AG09309 (cell line): ENCODE results near the gene LYPD4.
A peak's percentile ranks its signal among the peaks of the same experiment; 100 is the strongest.

Experiments
- DNase-seq: peaks from one replicate; pipeline ENCODE4 v3.0.0-alpha.2; 2010; ENCODE audit warnings: low read depth
- H3K4me3 ChIP-seq: 2 replicates; pipeline ENCODE4 v1.5.1; 2011; ENCODE audit warnings: mild to moderate bottlenecking, low read depth, low read length, moderate library complexity; ENCODE audit not compliant: control insufficient read depth
- CTCF ChIP-seq: IDR thresholded peaks from 2 replicates; pipeline ENCODE4 v1.5.1; 2011; ENCODE audit warnings: mild to moderate bottlenecking, low read depth, low read length, inconsistent platforms; ENCODE audit not compliant: insufficient read depth, control insufficient read depth; ENCODE audit errors: missing control alignments

Gene LYPD4

GRCh38 chr19:41887711-41888382 is 43.4 kb upstream of the LYPD4 start:
- H3K4me3 ChIP-seq: no peak overlapping the region
- no peak for DNase-seq
- no peak for TF ChIP-seq CTCF

GRCh38 chr19:41886761-41887710 is 42.6 kb upstream of the LYPD4 start:
- no peak overlapping the region for H3K4me3 ChIP-seq
- TF ChIP-seq CTCF: no peak
- no peak for DNase-seq

DNA sequence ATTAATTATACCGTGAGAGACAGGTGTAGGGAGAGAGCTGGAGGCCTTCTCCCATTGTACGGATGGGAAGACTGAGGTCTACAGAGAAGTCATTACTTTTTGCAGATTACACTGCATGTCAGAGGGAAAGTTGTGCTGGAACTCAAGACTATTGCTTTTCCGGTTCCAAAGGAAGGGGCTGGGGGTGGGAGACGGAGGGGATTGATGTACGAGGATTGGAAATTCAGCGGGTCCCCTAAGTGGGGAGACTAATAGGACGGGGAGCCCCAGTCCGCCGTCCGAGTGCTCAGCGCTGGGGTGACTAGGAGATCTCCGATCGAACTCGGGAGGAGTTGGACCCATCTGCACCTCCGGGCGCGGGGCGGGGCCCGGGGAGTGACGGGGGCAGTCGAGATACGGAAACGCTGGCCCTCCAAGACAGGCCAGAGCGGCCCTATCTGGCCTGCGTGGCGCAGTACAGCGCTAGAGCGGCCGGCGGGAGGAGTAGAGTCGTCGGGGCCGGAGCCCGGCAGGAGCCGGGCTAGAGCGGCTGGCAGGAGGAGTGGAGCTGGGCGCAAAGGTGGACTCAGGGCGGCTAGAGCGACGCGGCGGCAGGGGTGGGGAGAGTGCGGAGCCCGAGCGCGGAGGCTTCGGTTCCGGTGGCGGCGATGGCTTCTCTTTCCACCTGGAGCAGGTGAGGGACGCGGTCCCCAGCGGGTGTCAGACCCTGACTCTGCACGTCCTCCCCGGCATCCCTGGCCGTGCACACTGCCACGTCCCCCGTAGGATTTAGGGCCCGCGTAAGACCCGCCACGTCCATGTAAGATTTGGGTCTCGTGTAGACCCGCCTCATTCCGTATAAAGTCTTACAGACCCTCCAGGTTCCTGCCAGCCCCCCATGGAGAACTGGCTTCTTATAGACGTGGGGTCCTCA is 39.6 kb upstream of the LYPD4 start:
- peak overlapping the region; percentile 90 for H3K4me3 ChIP-seq
- TF ChIP-seq CTCF: no peak
- peak; percentile 88 for DNase-seq

DNA sequence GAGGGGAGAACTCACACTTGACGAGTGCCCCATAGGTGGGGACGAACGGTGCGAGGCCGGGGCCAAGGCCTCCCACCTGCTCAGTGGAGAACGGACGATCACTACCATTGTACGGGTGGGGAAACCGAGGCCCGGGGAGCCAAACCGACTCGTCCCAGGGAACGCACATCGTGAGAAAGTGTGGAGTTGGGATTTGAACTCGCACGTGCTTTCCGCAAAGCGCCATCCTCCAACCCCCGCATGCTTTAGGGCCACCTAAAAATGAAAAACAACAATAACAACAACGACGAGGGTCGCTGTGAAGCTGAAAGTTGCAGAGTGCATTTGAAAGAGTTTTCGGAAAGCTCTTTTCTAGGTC is 39.0 kb upstream of the LYPD4 start:
- no peak for TF ChIP-seq CTCF
- DNase-seq: no peak

DNA sequence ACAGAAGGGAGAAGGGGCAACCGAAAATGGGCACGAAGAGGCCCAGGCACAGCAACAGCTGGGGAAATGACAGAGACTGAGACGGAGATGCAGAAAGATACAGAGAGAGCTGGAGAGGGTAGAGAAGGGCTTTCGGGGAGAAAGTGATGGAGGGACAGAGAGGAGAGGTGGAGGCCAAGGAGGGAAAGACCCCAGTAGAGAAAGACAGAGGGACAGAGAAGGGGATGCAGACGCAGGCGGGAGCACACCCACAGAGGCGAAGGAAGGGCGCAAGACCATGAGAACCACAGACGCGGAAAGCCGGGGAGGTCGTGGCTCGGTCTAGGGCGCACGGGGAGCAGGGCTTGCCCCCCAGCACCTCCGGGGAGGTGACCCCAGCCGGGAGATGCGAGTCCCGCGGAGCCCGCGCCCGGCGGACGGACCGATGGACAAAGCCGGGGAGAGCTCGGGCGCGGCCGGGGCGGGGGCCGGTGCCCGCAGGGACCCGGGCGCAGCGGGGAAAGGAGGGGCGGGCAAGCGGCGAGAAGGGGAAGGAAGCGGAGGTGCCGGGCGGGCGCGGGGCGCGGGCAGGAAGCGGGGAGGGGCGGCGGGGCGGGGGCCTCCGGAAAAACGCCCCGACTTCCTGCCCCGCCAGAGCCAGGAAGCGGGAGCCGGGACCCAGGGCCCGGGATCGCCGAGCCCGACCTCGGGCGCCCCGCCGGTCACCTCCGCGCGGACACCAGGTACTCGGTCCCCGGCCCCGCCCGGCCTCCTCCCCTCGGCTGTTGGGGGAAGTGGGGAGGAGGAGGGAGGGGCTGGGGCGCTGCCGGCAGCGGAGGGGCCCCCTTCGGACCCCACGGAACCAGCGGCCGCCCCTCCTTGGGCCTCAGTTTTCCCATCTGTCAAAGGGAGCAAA is 38.3 kb upstream of the LYPD4 start, which contains the start of gene ARHGEF1:
Gene ARHGEF1, plus strand, starts transcription at position 617 of the 895 bp plus-strand sequence. CDS start 4,899 bp downstream, outside the sequence.
- DNase-seq: no peak
- no peak for TF ChIP-seq CTCF
- H3K4me3 ChIP-seq: peak within 1 kb of the TSS; percentile 90

More for the DNA sequence above, 39.0 kb upstream of the LYPD4 start:
- H3K4me3 ChIP-seq: peak overlapping the region; percentile 90

DNA sequence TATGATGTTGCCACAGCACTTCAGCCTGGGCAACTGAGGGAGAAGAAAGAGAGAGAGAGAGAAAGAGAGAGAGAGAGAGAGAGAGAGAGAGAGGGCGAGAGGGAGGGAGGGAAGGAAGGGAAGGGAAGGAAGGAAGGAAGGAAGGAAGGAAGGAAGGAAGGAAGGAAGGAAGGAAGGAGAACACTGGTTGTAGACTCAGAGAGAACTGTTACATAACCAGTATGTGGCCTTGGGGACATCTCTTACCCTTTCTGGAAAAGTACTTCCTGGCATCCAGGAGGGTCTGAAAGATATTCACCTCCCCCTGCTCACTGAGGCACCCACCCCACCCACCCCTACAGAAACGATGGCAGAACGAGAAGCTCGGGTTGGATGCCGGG is 35.8 kb upstream of the LYPD4 start:
- no peak for TF ChIP-seq CTCF
- DNase-seq: no peak
- H3K4me3 ChIP-seq: no peak overlapping the region
